Naive B cell (primary cell): ENCODE measurements around the gene HACD2. TPM values are rescaled to one million over a fixed set of nuclear protein-coding genes. Genes with fewer than 3 reads are reported as not detected.
A peak's percentile ranks its signal among the peaks of the same experiment; 100 is the strongest.

Experiments
- ATAC-seq, 2 donors: fragments of 150-1000 bp; cut with Tn5 transposase; 2 replicates each; pipeline ENCODE4 v1.10.0; 2021; ENCODE audit warnings: low read depth in 2 of 2, mild to moderate bottlenecking in 2 of 2, moderate library complexity in 2 of 2
- DNase-seq: peaks from one replicate; pipeline ENCODE4 v3.0.0; 2022
- H3K27ac Mint-ChIP-seq, 6 donors: one replicate each; pipeline ENCODE4 v1.8.0; 2020 to 2022; ENCODE audit warnings: mild to moderate bottlenecking in 6 of 6, mixed read lengths in 6 of 6, moderate library complexity in 5 of 6, inconsistent platforms in 2 of 6
- H3K27me3 Mint-ChIP-seq, 3 donors: one replicate each; pipeline ENCODE4 v1.8.0; 2021 to 2022; ENCODE audit warnings: mixed read lengths in 3 of 3, mild to moderate bottlenecking in 1 of 3
- H3K36me3 Mint-ChIP-seq, 2 donors: one replicate each; pipeline ENCODE4 v1.8.0; 2020 to 2022; ENCODE audit warnings: mixed read lengths in 2 of 2, inconsistent platforms in 1 of 2, mild to moderate bottlenecking in 1 of 2
- H3K4me1 Mint-ChIP-seq, 3 donors: one replicate each; pipeline ENCODE4 v1.8.0; 2020 to 2022; ENCODE audit warnings: mixed read lengths in 3 of 3, inconsistent platforms in 1 of 3, mild to moderate bottlenecking in 1 of 3, moderate library complexity in 1 of 3
- H3K4me3 Mint-ChIP-seq, 8 donors: one replicate each; pipeline ENCODE4 v1.8.0; 2020 to 2022; ENCODE audit warnings: mild to moderate bottlenecking in 8 of 8, mixed read lengths in 8 of 8, moderate library complexity in 8 of 8, inconsistent platforms in 2 of 8
- H3K9me3 Mint-ChIP-seq, 7 donors: one replicate each; pipeline ENCODE4 v1.8.0; 2020 to 2022; ENCODE audit warnings: mixed read lengths in 7 of 7, mild to moderate bottlenecking in 5 of 7, inconsistent platforms in 2 of 7, moderate library complexity in 1 of 7
- polyA plus RNA-seq, 6 donors: library from polyadenylated mRNA; unstranded; fragments of 300-500 nt; fragmentation: Illumina TruSeq; gene quantifications; one replicate each; pipeline ENCODE4 v1.2.3, GENCODE V29; 2021; ENCODE audit warnings: low read depth in 6 of 6

The HACD2 gene
- polyA plus RNA-seq, 6 donors from 2014 or later = 35.3 to 56.2 (median 43.7) TPM

DNA sequence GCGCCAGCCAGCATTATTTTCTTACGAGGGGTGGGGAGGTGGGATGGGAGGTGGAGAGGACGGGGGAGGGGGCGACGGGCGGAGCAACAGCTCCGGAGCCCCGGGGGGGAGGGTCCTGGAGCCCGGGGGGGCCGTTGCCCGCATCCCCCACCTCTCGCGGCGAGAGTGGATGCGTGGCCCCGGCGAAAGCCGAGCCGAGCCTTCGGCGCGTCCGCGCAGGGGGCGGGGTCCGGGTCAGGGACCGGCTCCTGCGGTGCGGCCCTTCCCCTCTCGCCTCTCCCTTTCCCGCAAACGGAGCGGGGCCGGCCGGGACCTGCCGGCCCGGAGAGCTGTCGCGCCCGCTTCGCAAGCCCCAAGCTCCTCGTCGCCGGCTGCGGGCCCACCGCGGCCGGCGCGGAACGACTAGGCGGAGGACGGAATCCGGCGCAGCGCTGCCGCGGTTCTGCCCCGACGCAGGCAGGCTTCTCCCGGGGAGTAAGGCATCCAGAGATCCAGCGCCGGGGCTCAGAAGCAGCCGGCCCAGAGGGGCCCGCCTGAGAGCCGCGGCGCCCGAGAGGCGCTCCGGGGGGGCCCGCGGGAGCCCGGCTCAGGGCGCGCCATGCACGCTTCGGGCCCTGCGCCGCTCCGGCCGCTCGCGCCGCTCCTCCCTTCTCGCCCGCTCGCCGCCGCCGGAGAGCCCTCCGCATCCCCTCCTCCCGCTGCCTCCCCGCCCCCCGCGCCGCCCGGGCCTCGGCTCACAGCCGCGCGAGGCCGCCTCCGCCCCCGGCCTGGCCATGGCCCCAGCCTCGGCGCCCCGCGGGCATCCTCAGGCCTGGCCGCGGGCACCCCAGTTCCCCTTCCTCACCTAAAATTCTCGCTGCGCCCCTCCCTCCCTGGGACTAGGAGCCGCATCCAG, 135.5 kb downstream of the HACD2 start:
- Mint-ChIP-seq H3K9me3 (no peaks in the 10 kb centered on the region), H3K4me1 (peaks cover 5 to 7% (median 5%) of the 10 kb centered on the region in 3 donors), H3K36me3 (no peaks in the 10 kb centered on the region), H3K4me3 (peak overlapping the region in 6 of 8 donors; percentile 56 to 84 (median 74)), H3K27ac (no peak overlapping the region), H3K27me3 (peaks cover 51 to 66% (median 60%) of the 10 kb centered on the region in 3 donors)
- no peak for DNase-seq
- ATAC-seq = peak; percentile 20 to 27

- peak; percentile 11 to 26 for ATAC-seq
- DNase-seq = peak; percentile 6
- H3K4me3 Mint-ChIP-seq = peak within 1 kb of the TSS; percentile 64 to 85 (median 73)
- H3K36me3 Mint-ChIP-seq = no peaks in the 10 kb centered on the region
- peaks cover 5 to 7% (median 5%) of the 10 kb centered on the region in 3 donors for H3K4me1 Mint-ChIP-seq
- H3K9me3 Mint-ChIP-seq = no peaks in the 10 kb centered on the region
- no peak within 1 kb of the TSS for H3K27ac Mint-ChIP-seq
- H3K27me3 Mint-ChIP-seq = peaks cover 51 to 66% (median 60%) of the 10 kb centered on the region in 3 donors
These were observed 136.2 kb downstream of the HACD2 start, which contains the start of gene ADCY5 for GRCh38 chr3:123448536-123449101. TSS of gene ADCY5 (minus strand) at chr3:123449090. CDS start at chr3:123448545, 545 bp downstream.

GRCh38 chr3:123447749-123448517, 136.9 kb downstream of the HACD2 start:
- Mint-ChIP-seq H3K4me1 (peaks cover 5 to 7% (median 5%) of the 10 kb centered on the region in 3 donors), H3K4me3 (peak overlapping the region in 4 of 8 donors; percentile 68 to 83 (median 74)), H3K9me3 (no peaks in the 10 kb centered on the region), H3K36me3 (no peaks in the 10 kb centered on the region), H3K27ac (no peak overlapping the region), H3K27me3 (peaks cover 53 to 70% (median 62%) of the 10 kb centered on the region in 3 donors)
- DNase-seq (peak; percentile 50), ATAC-seq (peak; percentile 63 to 71)

- Mint-ChIP-seq H3K4me1 (peaks cover 5 to 7% (median 5%) of the 10 kb centered on the region in 3 donors), H3K9me3 (no peaks in the 10 kb centered on the region), H3K27ac (no peak overlapping the region), H3K36me3 (no peaks in the 10 kb centered on the region), H3K4me3 (peak overlapping the region; percentile 32 to 88 (median 66)), H3K27me3 (peaks cover 53 to 72% (median 66%) of the 10 kb centered on the region in 3 donors)
- no peak for ATAC-seq
- no peak for DNase-seq
These were observed 137.5 kb downstream of the HACD2 start for GRCh38 chr3:123447416-123447748.

DNA sequence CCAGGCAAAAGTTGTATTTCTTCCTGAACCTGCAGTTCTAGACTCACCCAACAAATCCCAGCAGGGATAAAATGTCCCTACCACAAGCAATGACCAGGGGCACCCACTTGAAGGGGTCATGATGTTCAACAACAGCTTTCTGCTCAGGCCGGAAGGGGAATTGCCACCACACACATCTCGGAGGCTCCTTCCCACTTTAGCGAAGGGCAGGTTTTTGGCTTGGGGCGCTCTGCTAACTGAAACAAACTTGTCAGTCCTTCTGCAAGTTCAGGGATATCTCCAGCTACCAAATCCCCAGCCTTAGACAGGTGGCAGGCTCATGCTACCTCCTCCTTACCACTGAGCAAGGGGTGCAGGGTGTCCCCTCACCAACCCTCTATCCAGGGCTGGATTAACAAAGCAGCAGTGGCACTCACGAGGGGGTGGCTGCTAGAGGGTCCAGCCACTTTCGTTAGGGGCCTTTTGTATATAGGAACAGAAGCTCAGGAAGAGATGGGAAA, 138.2 kb downstream of the HACD2 start:
- no peak overlapping the region for H3K27ac Mint-ChIP-seq
- peaks cover 5 to 7% (median 5%) of the 10 kb centered on the region in 3 donors for H3K4me1 Mint-ChIP-seq
- peaks cover 53 to 73% (median 69%) of the 10 kb centered on the region in 3 donors for H3K27me3 Mint-ChIP-seq

DNA sequence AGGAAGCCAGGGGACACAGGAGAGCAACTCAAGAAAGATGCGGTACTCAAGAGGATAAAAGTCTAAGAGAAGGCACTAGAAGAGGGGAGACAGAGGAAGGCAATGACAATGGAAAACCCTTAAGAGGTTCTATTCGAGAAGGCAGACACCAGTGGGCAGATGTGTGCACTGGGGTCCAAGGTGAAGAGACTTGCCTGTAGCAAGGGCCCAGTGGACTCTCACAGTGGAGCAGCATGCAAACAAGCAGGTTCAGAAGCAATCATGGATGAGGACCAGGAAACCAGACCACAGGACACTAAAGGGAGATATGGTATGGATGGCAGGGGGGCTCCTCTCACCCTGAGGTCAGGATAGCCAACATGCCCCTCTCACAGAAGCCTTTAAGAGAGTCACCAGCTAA, 138.6 kb downstream of the HACD2 start:
- no peak for ATAC-seq
- DNase-seq = no peak
- peaks cover 50 to 73% (median 71%) of the 10 kb centered on the region in 3 donors for H3K27me3 Mint-ChIP-seq
- H3K27ac Mint-ChIP-seq = no peak overlapping the region
- H3K4me1 Mint-ChIP-seq = peaks cover 5 to 7% (median 5%) of the 10 kb centered on the region in 3 donors
- H3K9me3 Mint-ChIP-seq = no peaks in the 10 kb centered on the region
- no peaks in the 10 kb centered on the region for H3K36me3 Mint-ChIP-seq
- H3K4me3 Mint-ChIP-seq = peak overlapping the region in 7 of 8 donors; percentile 15 to 88 (median 76)

More for the DNA sequence above, 138.2 kb downstream of the HACD2 start:
- Mint-ChIP-seq H3K9me3 (no peaks in the 10 kb centered on the region), H3K36me3 (no peaks in the 10 kb centered on the region), H3K4me3 (peak overlapping the region; percentile 52 to 88 (median 76))
- DNase-seq (no peak), ATAC-seq (no peak)

- DNase-seq (no peak), ATAC-seq (no peak)
- Mint-ChIP-seq H3K27ac (no peak overlapping the region), H3K4me3 (peak overlapping the region in 3 of 8 donors; percentile 15 to 88 (median 54)), H3K36me3 (no peaks in the 10 kb centered on the region), H3K4me1 (peaks cover 5 to 7% (median 5%) of the 10 kb centered on the region in 3 donors), H3K9me3 (no peaks in the 10 kb centered on the region), H3K27me3 (peaks cover 50 to 71% (median 71%) of the 10 kb centered on the region in 3 donors)
These were observed 139.2 kb downstream of the HACD2 start for GRCh38 chr3:123445702-123446101.

DNA sequence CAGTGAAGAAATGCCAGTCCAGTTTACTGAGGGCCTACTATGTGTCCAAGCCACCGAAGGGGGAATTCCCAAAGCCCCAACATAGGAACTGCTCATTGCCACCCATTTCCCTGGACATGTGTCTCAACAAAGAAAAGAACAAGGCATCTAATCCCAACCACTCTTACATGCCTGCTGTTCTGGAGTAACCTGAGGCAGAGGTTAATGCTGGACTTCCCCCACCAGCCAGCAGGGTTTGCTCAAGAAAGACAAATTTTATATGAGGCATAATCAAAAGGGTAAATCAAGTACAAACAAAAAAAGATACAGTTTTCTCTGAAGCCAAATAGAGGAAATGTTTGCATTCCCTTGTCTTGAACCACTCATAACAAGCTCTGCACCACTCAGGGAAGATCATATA, 140.1 kb downstream of the HACD2 start:
- ATAC-seq (no peak), DNase-seq (no peak)
- Mint-ChIP-seq H3K4me3 (peak overlapping the region in 1 of 8 donors; percentile 46), H3K27me3 (peaks cover 49 to 71% (median 69%) of the 10 kb centered on the region in 3 donors), H3K9me3 (no peaks in the 10 kb centered on the region), H3K4me1 (peaks cover 0 to 5% (median 4%) of the 10 kb centered on the region in 3 donors), H3K36me3 (no peaks in the 10 kb centered on the region), H3K27ac (peak overlapping the region in 2 of 6 donors; percentile 12 to 52)

DNA sequence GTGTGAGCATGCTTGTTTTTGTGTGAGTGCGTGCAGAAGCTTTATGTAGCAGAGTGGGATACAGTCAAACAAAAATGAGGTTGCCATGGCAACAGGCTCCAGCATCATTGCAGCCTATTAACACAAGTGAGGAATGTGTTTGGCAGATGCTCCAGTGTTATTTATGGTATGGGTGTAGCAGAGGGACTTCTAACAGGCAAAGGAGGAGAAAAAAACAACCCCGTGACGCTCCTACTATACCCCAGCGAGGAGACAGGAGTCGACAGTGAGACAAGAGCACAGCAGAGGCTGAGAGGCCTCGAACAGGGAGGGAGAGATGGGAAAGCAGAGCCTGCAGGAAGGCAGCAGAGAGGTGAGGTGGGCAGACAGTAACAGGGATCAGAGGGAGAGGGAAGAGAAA, 140.8 kb downstream of the HACD2 start:
- no peak for DNase-seq
- H3K9me3 Mint-ChIP-seq = no peaks in the 10 kb centered on the region
- H3K36me3 Mint-ChIP-seq = no peaks in the 10 kb centered on the region
- no peak overlapping the region for H3K27ac Mint-ChIP-seq
- H3K4me3 Mint-ChIP-seq = no peak overlapping the region
- peaks cover 0 to 5% (median 4%) of the 10 kb centered on the region in 3 donors for H3K4me1 Mint-ChIP-seq
- H3K27me3 Mint-ChIP-seq = peaks cover 49 to 72% (median 69%) of the 10 kb centered on the region in 3 donors
- no peak for ATAC-seq

- Mint-ChIP-seq H3K4me1 (peaks cover 0 to 5% (median 4%) of the 10 kb centered on the region in 3 donors), H3K27ac (no peak overlapping the region)
These were observed 141.9 kb downstream of the HACD2 start for GRCh38 chr3:123442908-123443307.

DNA sequence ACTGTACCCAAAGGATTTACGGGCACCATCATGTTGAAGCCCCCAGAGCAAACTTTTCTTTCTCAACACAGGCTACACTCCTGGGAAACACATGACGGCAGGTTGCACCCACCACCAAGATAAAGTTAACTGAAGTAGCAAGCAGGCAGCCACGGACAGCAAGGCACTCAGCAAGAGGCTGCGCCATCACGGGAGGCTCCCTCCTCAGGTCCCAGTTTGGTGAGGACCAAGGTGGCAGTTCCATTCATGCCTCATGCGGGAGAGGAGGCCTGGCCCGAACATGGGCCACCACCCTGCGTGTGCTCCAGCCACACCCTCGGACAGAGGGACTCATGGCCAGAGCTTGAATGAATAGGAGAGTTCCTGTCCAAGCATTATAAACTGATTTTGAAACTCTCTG, 142.7 kb downstream of the HACD2 start:
- H3K27me3 Mint-ChIP-seq = peaks cover 52 to 82% (median 81%) of the 10 kb centered on the region in 3 donors
- no peaks in the 10 kb centered on the region for H3K36me3 Mint-ChIP-seq
- no peak overlapping the region for H3K4me3 Mint-ChIP-seq
- no peak overlapping the region for H3K27ac Mint-ChIP-seq
- DNase-seq (no peak), ATAC-seq (no peak)
- H3K9me3 Mint-ChIP-seq = no peaks in the 10 kb centered on the region
- H3K4me1 Mint-ChIP-seq = peaks cover 0 to 4% (median 2%) of the 10 kb centered on the region in 3 donors

More at GRCh38 chr3:123442908-123443307, 141.9 kb downstream of the HACD2 start:
- Mint-ChIP-seq H3K27me3 (peaks cover 49 to 80% (median 78%) of the 10 kb centered on the region in 3 donors), H3K4me3 (no peak overlapping the region), H3K9me3 (no peaks in the 10 kb centered on the region), H3K36me3 (no peaks in the 10 kb centered on the region)
- DNase-seq (no peak), ATAC-seq (no peak)
